ENCODE results near the gene STK32C. TPM values are rescaled to one million over a fixed set of nuclear protein-coding genes. Genes with fewer than 3 reads are reported as not detected.
"Not testable (repeated sequence)": the region's sequence is repeated elsewhere in the genome, so short reads cannot be mapped to it uniquely, and the experiment has no call there.

STK32C gene
- total RNA-seq, 2 donors from 2014 or later = 8.4 to 9.9 TPM

- Histone ChIP-seq H3K4me1 (ENCODE audit: control insufficient read depth, insufficient read depth, low read length) (no peaks in the 10 kb centered on the region), H3K27ac (ENCODE audit: low read depth, low read length) (no peak overlapping the region), H3K36me3 (ENCODE audit: control insufficient read depth, insufficient read depth, low read length) (no peaks in the 10 kb centered on the region), H3K4me3 (ENCODE audit: low read length) (no peak overlapping the region), H3K27me3 (ENCODE audit: control insufficient read depth, insufficient read depth, low read length, poor library complexity, severe bottlenecking) (no peaks in the 10 kb centered on the region), H3K9me3 (ENCODE audit: control insufficient read depth, low read length) (no peaks in the 10 kb centered on the region), H3K9ac (ENCODE audit: extremely low read depth, low read length, poor library complexity, severe bottlenecking) (no peak overlapping the region)
- 72 to 87% methylated on average over 9 to 12 of the region's 12 CpGs for WGBS, 2 experiments (ENCODE audit: insufficient coverage in 1 of 2, insufficient read length in 1 of 2)
- Mint-ChIP-seq H3K4me3 (no peak overlapping the region), H3K27ac (no peak overlapping the region), H3K9me3 (no peaks in the 10 kb centered on the region), H3K4me1 (no peaks in the 10 kb centered on the region), H3K27me3 (ENCODE audit: insufficient read depth) (no peaks in the 10 kb centered on the region), H3K36me3 (ENCODE audit: low read depth) (no peaks in the 10 kb centered on the region)
- TF ChIP-seq, protein P1, sequence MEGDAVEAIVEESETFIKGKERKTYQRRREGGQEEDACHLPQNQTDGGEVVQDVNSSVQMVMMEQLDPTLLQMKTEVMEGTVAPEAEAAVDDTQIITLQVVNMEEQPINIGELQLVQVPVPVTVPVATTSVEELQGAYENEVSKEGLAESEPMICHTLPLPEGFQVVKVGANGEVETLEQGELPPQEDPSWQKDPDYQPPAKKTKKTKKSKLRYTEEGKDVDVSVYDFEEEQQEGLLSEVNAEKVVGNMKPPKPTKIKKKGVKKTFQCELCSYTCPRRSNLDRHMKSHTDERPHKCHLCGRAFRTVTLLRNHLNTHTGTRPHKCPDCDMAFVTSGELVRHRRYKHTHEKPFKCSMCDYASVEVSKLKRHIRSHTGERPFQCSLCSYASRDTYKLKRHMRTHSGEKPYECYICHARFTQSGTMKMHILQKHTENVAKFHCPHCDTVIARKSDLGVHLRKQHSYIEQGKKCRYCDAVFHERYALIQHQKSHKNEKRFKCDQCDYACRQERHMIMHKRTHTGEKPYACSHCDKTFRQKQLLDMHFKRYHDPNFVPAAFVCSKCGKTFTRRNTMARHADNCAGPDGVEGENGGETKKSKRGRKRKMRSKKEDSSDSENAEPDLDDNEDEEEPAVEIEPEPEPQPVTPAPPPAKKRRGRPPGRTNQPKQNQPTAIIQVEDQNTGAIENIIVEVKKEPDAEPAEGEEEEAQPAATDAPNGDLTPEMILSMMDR (conservative IDR thresholded peaks at IDR 0.05) = no peak
- DNase-seq = no peak
These were observed 145.7 kb downstream of the STK32C start for GRCh38 chr10:132162021-132162531.

- not testable (repeated sequence) for H3K27me3 Mint-ChIP-seq (ENCODE audit: insufficient read depth); DNase-seq; H3K27ac Mint-ChIP-seq; H3K9me3 Mint-ChIP-seq; H3K9ac ChIP-seq (ENCODE audit: extremely low read depth, low read length, poor library complexity, severe bottlenecking); H3K27ac ChIP-seq (ENCODE audit: low read depth, low read length); H3K4me3 Mint-ChIP-seq; H3K4me1 ChIP-seq (ENCODE audit: control insufficient read depth, insufficient read depth, low read length); H3K9me3 ChIP-seq (ENCODE audit: control insufficient read depth, low read length); H3K36me3 ChIP-seq (ENCODE audit: control insufficient read depth, insufficient read depth, low read length); H3K27me3 ChIP-seq (ENCODE audit: control insufficient read depth, insufficient read depth, low read length, poor library complexity, severe bottlenecking); H3K36me3 Mint-ChIP-seq (ENCODE audit: low read depth); H3K4me1 Mint-ChIP-seq; H3K4me3 ChIP-seq (ENCODE audit: low read length)
- no CpG with 5 or more reads among the region's 4 CpGs for whole genome bisulfite sequencing, 2 experiments (ENCODE audit: insufficient coverage in 1 of 2, insufficient read length in 1 of 2)
These were observed 146.7 kb downstream of the STK32C start for GRCh38 chr10:132160834-132161622.

GRCh38 chr10:132160231-132160630 lies 147.5 kb downstream of the STK32C start:
- H3K9me3 Mint-ChIP-seq; H3K9me3 ChIP-seq (ENCODE audit: control insufficient read depth, low read length); H3K27ac Mint-ChIP-seq; DNase-seq; H3K36me3 Mint-ChIP-seq (ENCODE audit: low read depth); H3K27me3 ChIP-seq (ENCODE audit: control insufficient read depth, insufficient read depth, low read length, poor library complexity, severe bottlenecking); H3K27me3 Mint-ChIP-seq (ENCODE audit: insufficient read depth); H3K4me1 ChIP-seq (ENCODE audit: control insufficient read depth, insufficient read depth, low read length); H3K4me1 Mint-ChIP-seq; H3K4me3 Mint-ChIP-seq; H3K27ac ChIP-seq (ENCODE audit: low read depth, low read length); H3K4me3 ChIP-seq (ENCODE audit: low read length); H3K9ac ChIP-seq (ENCODE audit: extremely low read depth, low read length, poor library complexity, severe bottlenecking); H3K36me3 ChIP-seq (ENCODE audit: control insufficient read depth, insufficient read depth, low read length): not testable (repeated sequence)

DNA sequence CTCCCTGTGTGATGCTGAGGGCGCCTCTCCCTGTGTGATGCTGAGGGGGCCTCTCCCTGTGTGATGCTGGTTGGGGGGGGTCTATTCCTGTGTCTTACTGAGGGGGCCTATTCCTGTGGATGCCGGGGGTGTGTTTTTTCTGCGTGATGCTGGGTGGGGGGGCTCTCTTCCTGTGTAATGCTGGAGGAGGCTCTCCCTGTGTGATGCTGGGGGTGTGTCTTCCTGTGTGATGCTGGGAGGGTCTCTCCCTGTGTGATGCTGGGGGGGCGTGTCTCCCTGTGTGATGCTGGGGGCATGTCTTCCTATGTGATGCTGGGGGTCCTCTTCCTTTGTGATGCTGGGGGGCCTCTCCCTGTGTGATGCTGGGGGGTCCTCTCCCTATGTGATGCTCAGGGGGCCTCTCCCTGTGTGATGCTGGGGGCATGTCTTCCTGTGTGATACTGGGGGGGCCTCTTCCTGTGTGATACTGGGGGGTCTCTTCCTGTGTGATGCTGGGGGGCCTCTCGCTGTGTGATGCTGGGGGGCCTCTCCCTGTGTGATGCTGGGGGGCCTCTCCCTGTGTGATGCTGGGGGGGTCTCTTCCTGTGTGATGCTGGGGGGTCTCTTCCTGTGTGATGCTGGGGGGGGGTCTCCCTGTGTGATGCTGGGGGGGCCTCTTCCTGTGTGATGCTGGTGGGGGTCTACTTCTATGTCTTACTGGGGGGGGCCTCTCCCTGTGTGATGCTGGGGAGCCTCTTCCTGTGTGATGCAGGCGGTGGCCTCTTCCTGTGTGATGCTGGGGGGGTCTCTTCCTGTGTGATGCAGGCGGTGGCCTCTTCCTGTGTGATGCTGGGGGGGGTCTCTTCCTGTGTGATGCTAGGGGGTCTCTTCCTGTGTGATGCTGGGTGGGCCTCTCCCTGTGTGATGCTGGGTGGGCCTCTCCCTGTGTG lies 148.2 kb downstream of the STK32C start:
- H3K4me1 Mint-ChIP-seq; H3K4me3 Mint-ChIP-seq; H3K9me3 Mint-ChIP-seq; H3K27ac Mint-ChIP-seq; H3K36me3 Mint-ChIP-seq (ENCODE audit: low read depth); H3K27ac ChIP-seq (ENCODE audit: low read depth, low read length); H3K36me3 ChIP-seq (ENCODE audit: control insufficient read depth, insufficient read depth, low read length); H3K27me3 ChIP-seq (ENCODE audit: control insufficient read depth, insufficient read depth, low read length, poor library complexity, severe bottlenecking); H3K27me3 Mint-ChIP-seq (ENCODE audit: insufficient read depth); DNase-seq; H3K9ac ChIP-seq (ENCODE audit: extremely low read depth, low read length, poor library complexity, severe bottlenecking); H3K4me1 ChIP-seq (ENCODE audit: control insufficient read depth, insufficient read depth, low read length); H3K9me3 ChIP-seq (ENCODE audit: control insufficient read depth, low read length); H3K4me3 ChIP-seq (ENCODE audit: low read length): not testable (repeated sequence)
- WGBS, 2 experiments (ENCODE audit: insufficient coverage in 1 of 2, insufficient read length in 1 of 2) = no CpG with 5 or more reads among the region's 7 CpGs

Measured in endodermal cell (in vitro differentiated cells).